Activated naive CD8-positive, alpha-beta T cell treated with anti-CD3 and anti-CD28 coated beads, Interleukin-2, amount 10 ng/mL, durations not matched to agents 7 days and 5 days (primary cell): ENCODE data around the gene AANAT. TPM values are rescaled to one million over a fixed set of nuclear protein-coding genes. Genes with fewer than 3 reads are reported as not detected.

ENCODE experiments used
- ATAC-seq: fragments of 150-1000 bp; cut with Tn5 transposase; one replicate; pipeline ENCODE4 v1.10.0; 2021; ENCODE audit warnings: low read depth, moderate library complexity
- POLR2A ChIA-PET: fragments of 350-600 bp; sonication (Branson Sonifier 250); formaldehyde crosslinking; loops from one replicate; lab custom pipeline; 2021; ENCODE audit warnings: antibody characterized with exemption; lab: Charles Lee
- DNase-seq: peaks from one replicate; pipeline ENCODE4 v3.0.0; 2021
- H3K27ac Mint-ChIP-seq: one replicate; pipeline ENCODE4 v1.8.0; 2022; ENCODE audit warnings: mild to moderate bottlenecking, mixed read lengths
- H3K27me3 Mint-ChIP-seq: one replicate; pipeline ENCODE4 v1.8.0; 2022; ENCODE audit warnings: mild to moderate bottlenecking, moderate library complexity, mixed read lengths
- H3K36me3 Mint-ChIP-seq: one replicate; pipeline ENCODE4 v1.8.0; 2021; ENCODE audit warnings: mild to moderate bottlenecking, mixed read lengths
- H3K4me1 Mint-ChIP-seq: one replicate; pipeline ENCODE4 v1.8.0; 2021; ENCODE audit warnings: mixed read lengths
- H3K4me3 Mint-ChIP-seq: one replicate; pipeline ENCODE4 v1.8.0; 2022; ENCODE audit warnings: mild to moderate bottlenecking, moderate library complexity, mixed read lengths
- H3K9me3 Mint-ChIP-seq: one replicate; pipeline ENCODE4 v1.8.0; 2021; ENCODE audit warnings: mixed read lengths
- total RNA-seq, 2 experiments: library from RNA; stranded (reverse); gene quantifications; one replicate each; pipeline ENCODE4 v1.2.3, GENCODE V29; 2021

AANAT gene
- total RNA-seq, 2 experiments from 2014 or later, result not detected

- POLR2A ChIA-PET, result no interaction called here
- DNase-seq (no peak), ATAC-seq (no peak)
- no peaks in the 10 kb centered on the region for H3K27me3 Mint-ChIP-seq
- no peaks in the 10 kb centered on the region for H3K9me3 Mint-ChIP-seq
- H3K4me1 Mint-ChIP-seq, result peaks cover 7% of the 10 kb centered on the region
- no peak overlapping the region for H3K4me3 Mint-ChIP-seq
- H3K27ac Mint-ChIP-seq, result no peak overlapping the region
- peaks cover 4% of the 10 kb centered on the region for H3K36me3 Mint-ChIP-seq
Measured at GRCh38 chr17:76434870-76435269, 32.5 kb upstream of the AANAT start.

GRCh38 chr17:76435751-76436150 lies 31.7 kb upstream of the AANAT start:
- H3K27ac Mint-ChIP-seq, result no peak overlapping the region
- H3K36me3 Mint-ChIP-seq, result peaks cover 1% of the 10 kb centered on the region
- no peaks in the 10 kb centered on the region for H3K9me3 Mint-ChIP-seq
- ATAC-seq, result no peak
- H3K4me1 Mint-ChIP-seq, result peaks cover 7% of the 10 kb centered on the region
- no peak overlapping the region for H3K4me3 Mint-ChIP-seq
- H3K27me3 Mint-ChIP-seq, result no peaks in the 10 kb centered on the region
- no peak for DNase-seq
- POLR2A ChIA-PET, result no interaction called here

DNA sequence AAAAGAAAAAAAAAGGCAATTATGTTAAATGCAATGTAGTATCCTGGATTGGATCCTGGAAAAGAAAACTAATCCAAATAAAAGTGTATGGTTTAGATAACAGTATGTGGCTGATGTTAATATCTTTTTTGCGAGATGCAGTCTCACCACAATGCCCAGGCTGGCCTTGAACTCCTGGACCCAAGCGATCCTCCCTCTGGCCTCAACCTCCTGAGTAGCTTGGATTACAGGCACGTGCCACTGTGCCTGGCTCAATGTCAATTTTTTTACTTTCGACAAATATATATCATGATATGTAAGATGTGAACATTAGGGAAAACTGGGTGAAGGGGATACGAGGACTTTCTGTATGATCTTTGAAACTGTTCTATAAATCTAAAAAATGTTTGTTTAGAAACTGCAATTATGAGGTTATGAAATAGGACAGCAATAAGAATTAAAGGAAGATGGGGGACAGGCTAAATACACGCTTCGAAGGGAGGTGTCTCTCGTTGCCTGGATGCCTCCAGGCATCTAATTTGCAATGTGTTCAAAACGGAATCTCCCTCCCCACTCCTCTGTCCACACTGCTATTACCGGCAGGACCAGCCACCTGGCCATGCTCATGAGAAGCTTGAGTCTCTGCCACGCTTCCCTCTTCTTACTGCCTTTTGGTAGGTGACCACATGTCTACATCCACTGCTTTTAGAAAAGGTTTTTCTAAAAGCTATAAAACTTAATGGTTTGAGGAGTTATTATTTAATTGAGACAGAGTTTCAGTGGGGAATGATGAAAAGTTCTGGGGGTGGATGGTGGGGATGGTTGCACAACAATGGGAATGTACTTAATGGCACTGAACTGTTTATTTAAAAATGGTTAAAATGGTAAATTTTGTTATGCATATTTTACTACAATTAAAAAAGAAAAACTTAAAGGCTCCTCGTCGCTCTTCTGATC lies 29.7 kb upstream of the AANAT start:
- Mint-ChIP-seq H3K27me3 (no peaks in the 10 kb centered on the region), H3K4me1 (peaks cover 22% of the 10 kb centered on the region), H3K27ac (no peak overlapping the region), H3K4me3 (no peak overlapping the region), H3K9me3 (no peaks in the 10 kb centered on the region), H3K36me3 (peaks cover 3% of the 10 kb centered on the region)
- DNase-seq (no peak), ATAC-seq (no peak)
- POLR2A ChIA-PET, result interaction anchor here (0.7 kb wide), 1 partner anchor 42 kb away, joined by 3 read pairs; no protein-coding TSS in a partner anchor

GRCh38 chr17:76438906-76439305 lies 28.5 kb upstream of the AANAT start:
- H3K27me3 Mint-ChIP-seq, result no peaks in the 10 kb centered on the region
- no peak overlapping the region for H3K4me3 Mint-ChIP-seq
- no peaks in the 10 kb centered on the region for H3K9me3 Mint-ChIP-seq
- no peak for DNase-seq
- POLR2A ChIA-PET, result no interaction called here
- no peak overlapping the region for H3K27ac Mint-ChIP-seq
- ATAC-seq, result no peak
- H3K4me1 Mint-ChIP-seq, result peaks cover 31% of the 10 kb centered on the region
- peaks cover 7% of the 10 kb centered on the region for H3K36me3 Mint-ChIP-seq

GRCh38 chr17:76439314-76439928 lies 28.0 kb upstream of the AANAT start:
- DNase-seq, result no peak
- Mint-ChIP-seq H3K27me3 (no peaks in the 10 kb centered on the region), H3K4me3 (no peak overlapping the region), H3K27ac (no peak overlapping the region), H3K4me1 (peaks cover 33% of the 10 kb centered on the region), H3K9me3 (no peaks in the 10 kb centered on the region), H3K36me3 (peaks cover 7% of the 10 kb centered on the region)
- POLR2A ChIA-PET, result no interaction called here
- no peak for ATAC-seq

GRCh38 chr17:76440751-76441362 lies 26.5 kb upstream of the AANAT start:
- no peaks in the 10 kb centered on the region for H3K27me3 Mint-ChIP-seq
- POLR2A ChIA-PET, result no interaction called here
- peaks cover 43% of the 10 kb centered on the region for H3K4me1 Mint-ChIP-seq
- H3K36me3 Mint-ChIP-seq, result peaks cover 7% of the 10 kb centered on the region
- H3K9me3 Mint-ChIP-seq, result no peaks in the 10 kb centered on the region
- no peak overlapping the region for H3K4me3 Mint-ChIP-seq
- no peak for ATAC-seq
- no peak for DNase-seq
- H3K27ac Mint-ChIP-seq, result no peak overlapping the region

GRCh38 chr17:76441686-76442340 lies 25.6 kb upstream of the AANAT start:
- POLR2A ChIA-PET, result no interaction called here
- peak overlapping the region; percentile 84 for H3K27ac Mint-ChIP-seq
- no peaks in the 10 kb centered on the region for H3K27me3 Mint-ChIP-seq
- peaks cover 7% of the 10 kb centered on the region for H3K36me3 Mint-ChIP-seq
- ATAC-seq (no peak), DNase-seq (no peak)
- peaks cover 45% of the 10 kb centered on the region for H3K4me1 Mint-ChIP-seq
- no peaks in the 10 kb centered on the region for H3K9me3 Mint-ChIP-seq
- H3K4me3 Mint-ChIP-seq, result no peak overlapping the region

GRCh38 chr17:76442341-76443338 lies 24.8 kb upstream of the AANAT start:
- POLR2A ChIA-PET, result no interaction called here
- peak; percentile 61 for ATAC-seq

GRCh38 chr17:76444518-76445311 lies 22.7 kb upstream of the AANAT start:
- peaks cover 60% of the 10 kb centered on the region for H3K4me1 Mint-ChIP-seq
- no peak overlapping the region for H3K27ac Mint-ChIP-seq
- POLR2A ChIA-PET, result interaction anchor here (0.7 to 1.3 kb wide), 2 partner anchors 8 to 26 kb away, joined by 3 to 4 read pairs; no protein-coding TSS in a partner anchor
- H3K4me3 Mint-ChIP-seq, result no peak overlapping the region
- DNase-seq (no peak), ATAC-seq (no peak)
- no peaks in the 10 kb centered on the region for H3K9me3 Mint-ChIP-seq
- peaks cover 9% of the 10 kb centered on the region for H3K36me3 Mint-ChIP-seq
- H3K27me3 Mint-ChIP-seq, result no peaks in the 10 kb centered on the region

More at GRCh38 chr17:76442341-76443338, 24.8 kb upstream of the AANAT start:
- Mint-ChIP-seq H3K36me3 (peaks cover 7% of the 10 kb centered on the region), H3K4me1 (peaks cover 52% of the 10 kb centered on the region), H3K27ac (peak overlapping the region; percentile 84), H3K4me3 (peak overlapping the region; percentile 23), H3K9me3 (no peaks in the 10 kb centered on the region), H3K27me3 (no peaks in the 10 kb centered on the region)
- no peak for DNase-seq

GRCh38 chr17:76445697-76446448 lies 21.5 kb upstream of the AANAT start:
- no peaks in the 10 kb centered on the region for H3K9me3 Mint-ChIP-seq
- DNase-seq (no peak), ATAC-seq (no peak)
- peaks cover 9% of the 10 kb centered on the region for H3K36me3 Mint-ChIP-seq
- H3K4me3 Mint-ChIP-seq, result no peak overlapping the region
- H3K4me1 Mint-ChIP-seq, result peaks cover 63% of the 10 kb centered on the region
- no peaks in the 10 kb centered on the region for H3K27me3 Mint-ChIP-seq
- POLR2A ChIA-PET, result no interaction called here
- H3K27ac Mint-ChIP-seq, result no peak overlapping the region
